GM21367 (cell line): ENCODE results near the gene LLGL2.
"Not testable (repeated sequence)": the region's sequence is repeated elsewhere in the genome, so short reads cannot be mapped to it uniquely, and the experiment has no call there.

Source experiments
- ATAC-seq: cut with Tn5 transposase; IDR thresholded peaks from one replicate; pipeline ENCODE4 v1.9.1; 2021; ENCODE audit not compliant: unreplicated experiment

The LLGL2 gene

DNA sequence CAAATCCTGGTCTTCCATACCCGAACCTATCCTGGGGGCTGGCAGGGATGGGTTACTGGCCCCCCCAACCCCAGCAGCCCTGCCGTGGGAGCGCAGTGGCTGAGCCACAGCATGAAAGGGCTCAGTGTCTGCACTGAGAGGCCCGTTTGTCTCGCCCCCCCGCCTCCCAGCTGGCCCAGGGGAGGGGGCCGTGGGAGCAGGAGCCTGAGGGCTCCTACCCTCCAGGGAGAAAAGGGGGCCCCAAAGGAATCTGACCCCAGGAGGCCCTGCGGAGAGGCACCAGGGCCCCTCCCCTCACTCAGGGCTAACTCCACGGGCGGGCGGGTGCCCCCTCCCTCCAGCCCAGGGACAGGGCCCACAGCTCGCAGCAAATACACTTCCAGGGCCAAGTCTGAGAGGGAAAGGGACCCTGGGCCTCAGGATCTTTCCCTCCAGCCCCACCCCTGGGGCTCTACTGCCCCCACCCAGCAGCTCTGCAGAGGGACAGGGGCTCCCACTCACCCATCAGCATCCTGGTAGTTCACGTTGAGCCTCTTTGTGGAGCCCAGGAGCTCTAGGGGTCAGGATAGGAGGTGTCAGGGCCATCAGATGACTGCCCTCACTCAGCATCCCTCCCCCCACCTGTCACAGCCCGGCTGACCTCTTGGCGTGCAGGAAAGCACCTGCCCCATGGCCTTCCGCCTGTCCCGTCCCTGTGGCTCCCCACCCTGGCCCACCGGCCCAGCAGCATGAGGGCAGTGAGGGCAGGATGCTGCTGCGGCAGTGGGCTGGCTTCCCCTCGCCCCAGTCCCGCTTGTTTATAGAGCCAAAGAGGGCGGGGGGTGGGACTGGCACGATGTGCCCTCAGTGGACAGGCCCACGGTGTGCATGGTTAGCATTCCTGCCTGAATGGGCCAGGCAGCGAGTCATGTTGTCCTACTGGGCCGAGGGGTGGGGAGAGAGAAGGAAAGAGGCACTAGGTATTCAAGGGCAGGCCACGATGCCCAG lies 17.5 kb upstream of the LLGL2 start:
- no peak for ATAC-seq

DNA sequence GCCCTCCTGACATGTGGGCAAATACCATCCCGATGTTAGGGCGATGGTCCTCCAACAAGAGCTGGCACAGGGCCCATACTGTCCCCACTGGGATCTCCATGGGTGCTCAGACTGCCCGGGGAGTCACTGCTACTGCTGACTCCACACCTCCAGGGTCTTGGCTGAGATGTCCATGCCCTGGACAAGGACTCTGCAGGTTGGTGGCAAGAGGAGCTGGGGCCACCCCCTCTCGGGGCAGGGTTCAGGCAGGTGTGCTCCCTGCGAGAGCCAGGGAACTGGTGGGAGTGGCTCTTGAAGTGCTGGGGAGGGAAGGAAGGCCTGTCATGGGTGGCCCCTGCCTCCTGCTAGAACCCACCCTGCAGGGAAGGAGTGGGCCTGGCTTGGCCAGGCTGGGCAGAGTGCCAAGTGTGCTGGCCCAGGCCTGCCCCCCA lies 16.6 kb upstream of the LLGL2 start:
- ATAC-seq = no peak

DNA sequence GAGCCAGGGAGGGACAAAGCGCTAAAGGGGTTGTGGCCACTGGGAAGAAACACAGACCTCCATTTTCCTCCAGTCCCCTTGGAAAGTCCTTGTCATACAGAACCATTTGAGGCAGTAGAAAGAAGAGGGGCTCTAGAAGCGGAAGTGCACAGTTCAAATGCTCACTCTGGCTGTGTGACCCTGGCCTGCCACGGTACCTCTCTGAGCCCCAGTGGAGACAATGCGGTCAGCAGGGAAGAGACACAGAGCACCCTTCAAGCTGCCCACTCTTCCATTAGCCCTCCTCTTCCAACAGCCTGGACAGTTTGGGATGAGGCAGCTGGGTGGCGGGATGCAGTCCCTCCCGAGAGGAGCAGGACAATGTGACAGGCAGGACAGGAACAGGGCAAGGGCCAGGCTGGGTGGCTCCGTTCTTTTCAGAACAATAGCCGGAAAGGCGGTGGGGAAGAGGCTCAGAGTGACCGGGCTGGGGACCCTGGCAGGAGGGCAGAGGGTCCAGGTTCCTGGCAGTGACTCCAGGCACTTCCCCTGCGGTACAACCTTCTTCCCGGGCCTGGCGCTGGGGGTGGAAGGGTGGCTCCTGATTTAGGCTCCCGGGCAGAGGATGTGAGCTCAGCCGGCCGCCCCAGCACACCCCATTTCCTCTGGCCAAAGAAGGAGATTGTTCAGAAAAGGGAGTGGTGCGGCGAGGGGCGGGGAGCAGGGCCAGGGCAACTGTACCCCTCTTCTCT lies 15.8 kb upstream of the LLGL2 start:
- ATAC-seq = no peak

DNA sequence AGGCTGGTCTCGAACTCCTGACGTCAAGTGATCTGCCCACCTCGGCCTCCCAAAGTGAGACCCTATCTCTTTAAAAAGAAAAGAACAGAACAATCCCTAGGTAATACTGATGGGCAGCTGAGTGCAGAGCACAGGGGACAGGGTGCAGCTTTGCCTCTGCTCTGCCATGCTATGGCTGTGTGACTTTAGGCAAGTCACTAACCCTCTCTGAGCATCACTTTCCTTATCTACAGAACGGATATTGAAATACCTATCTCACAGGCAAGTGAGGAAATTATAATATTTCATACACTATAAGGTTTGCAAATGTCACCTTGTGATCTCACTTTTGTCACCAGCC lies 14.3 kb upstream of the LLGL2 start:
- ATAC-seq = no peak

DNA sequence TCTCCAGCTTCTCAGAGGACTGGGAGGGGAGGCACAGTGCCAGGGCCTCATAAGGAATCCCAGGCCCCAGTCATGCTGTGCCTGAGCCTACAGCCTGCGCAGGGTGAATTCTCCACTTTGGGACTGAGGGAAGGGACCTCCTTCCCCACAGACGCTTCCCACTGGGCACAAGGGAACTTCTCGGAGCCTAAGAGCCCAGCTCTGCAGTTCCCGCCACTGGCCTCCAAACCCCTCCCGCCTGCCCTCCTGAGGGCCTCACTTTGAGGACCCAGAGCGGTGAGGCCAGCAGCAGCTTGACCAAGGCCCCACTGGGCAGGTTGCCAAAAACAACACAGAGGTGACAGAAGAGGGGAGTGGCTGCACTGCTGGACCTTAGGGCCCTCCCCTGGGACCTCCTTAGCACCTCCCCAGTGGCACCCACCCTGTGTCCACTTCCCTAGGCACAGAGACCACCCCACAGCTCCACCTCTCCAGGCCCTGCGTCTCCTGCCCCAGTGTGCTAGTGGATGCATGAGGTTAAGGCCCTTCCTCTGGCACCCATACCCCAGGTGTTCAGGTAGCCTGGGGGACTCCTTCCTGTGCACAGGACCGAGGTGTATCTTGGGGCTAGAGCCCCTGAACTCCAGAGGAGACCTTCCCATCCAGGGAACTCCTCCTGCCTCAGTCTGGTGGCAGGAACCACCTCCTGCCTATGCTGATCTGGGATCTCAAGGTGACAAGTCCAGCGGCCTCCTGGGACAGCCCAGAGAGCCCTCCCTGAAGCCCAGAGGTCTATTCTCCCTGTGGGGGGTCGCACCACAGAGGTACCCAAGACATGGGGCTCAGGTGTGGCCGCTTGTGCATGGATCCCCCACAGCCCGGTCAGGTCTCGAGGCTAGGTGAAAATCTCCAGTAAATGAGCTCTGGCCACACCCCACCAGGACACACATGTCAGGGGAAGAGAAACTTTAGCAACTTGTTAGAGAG lies 13.6 kb upstream of the LLGL2 start:
- no peak for ATAC-seq

DNA sequence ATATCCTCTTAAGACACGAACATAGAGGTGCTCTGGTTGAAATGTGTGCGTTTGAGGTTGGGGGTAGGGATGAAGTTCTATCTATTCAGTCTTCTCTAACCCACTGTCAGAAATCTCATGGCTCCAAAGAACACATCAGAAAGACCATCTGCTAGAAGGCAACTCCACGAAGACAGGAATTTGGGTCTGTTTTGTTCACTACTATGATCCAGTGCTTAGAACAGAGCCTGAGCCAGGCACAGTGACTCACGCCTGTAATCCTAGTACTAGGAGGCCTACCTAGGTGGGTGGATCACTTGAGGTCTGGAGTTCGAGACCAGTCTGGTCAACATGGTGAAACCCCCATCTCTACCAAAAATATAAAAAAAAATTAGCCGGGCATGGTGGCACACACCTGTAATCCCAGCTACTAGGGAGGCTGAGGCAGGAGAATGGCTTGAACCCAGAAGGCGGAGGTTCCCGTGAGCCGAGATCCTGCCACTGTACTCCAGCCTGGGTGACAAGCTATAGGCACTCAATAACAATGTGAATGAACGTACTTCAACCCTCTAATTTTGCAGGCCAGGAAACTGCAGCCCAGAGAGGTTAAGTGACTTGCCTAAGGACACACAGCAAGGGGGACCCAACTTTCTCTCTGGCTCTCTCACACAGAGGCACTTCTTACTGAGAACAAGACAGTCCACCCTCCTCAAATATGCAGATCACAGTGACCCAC lies 12.4 kb upstream of the LLGL2 start:
- ATAC-seq = no peak

DNA sequence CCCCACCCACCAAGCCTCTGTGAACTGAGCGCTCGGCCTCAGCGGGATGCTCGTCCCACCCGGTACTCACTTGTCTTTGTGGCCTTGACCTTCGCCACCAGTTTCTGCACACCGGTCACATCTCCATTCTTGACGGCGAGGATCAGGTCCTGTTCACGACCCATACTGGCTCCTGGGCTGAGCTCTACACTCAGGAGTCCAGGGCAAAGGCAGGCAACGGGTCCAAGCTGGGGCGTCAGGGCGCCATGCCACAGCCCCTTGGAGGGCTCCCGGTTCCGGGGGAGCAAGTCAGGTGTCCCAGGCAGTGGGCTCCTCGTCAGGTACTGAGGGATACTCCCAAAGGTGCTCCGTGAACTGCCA lies 11.9 kb upstream of the LLGL2 start:
- no peak for ATAC-seq

DNA sequence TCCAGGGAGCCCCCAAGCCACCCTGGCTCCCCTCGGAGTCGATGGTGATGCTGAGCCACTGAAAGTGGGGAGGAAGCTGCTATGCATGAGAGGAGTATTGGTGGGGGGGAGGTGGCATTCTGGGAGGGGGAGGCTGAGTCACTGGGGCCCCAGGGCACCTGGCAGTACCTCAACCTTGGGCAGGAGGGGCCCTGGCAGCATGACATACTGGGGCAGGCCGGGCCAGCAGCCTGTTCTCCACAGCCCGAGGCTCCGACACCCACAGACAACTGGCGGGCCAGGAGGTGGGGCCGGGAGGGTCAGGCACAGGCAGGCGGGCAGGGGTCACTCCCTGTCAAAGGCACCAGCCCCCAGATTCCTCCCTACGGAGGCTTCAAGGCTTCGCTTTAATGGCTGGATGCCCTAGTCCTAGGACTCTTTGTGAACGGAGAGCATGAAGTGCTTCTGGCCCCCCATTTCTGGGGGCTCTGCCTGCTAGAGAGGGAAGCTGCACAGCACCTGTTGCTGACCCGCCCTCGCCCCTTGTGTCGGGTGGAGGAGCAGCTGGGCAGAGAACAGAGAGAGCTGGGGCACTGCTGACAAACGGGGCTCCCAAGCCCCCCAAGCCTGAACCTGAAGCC lies 11.1 kb upstream of the LLGL2 start:
- ATAC-seq = no peak

DNA sequence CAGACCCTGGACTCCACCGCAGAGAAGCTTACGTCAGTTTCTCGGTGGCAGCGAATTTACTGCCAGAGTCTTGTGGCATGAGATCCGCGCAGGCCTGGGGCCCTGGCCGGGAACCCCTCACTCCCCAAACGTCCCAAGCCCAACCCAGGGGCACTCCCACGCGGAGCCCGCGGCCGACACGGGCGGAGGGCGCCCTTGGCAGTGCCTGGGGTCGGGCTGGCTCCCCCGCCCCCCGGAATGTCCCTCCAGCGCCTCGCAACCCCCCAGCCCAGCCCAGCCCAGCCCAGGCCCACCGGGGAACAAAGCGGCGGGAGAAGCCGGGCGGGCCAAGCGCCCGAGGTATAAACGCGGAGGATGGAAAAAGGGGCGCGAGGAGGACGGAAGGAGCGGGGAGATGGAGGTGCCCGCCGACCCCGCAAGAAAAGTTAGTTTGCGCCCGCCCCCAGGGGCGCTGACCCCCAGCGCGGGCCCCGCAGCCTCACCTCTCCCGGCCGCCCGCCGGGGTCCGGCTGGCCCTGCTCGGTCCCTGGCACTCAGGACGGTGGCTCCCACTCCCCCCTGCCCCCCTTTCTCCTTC lies 10.5 kb upstream of the LLGL2 start:
- ATAC-seq = no peak

DNA sequence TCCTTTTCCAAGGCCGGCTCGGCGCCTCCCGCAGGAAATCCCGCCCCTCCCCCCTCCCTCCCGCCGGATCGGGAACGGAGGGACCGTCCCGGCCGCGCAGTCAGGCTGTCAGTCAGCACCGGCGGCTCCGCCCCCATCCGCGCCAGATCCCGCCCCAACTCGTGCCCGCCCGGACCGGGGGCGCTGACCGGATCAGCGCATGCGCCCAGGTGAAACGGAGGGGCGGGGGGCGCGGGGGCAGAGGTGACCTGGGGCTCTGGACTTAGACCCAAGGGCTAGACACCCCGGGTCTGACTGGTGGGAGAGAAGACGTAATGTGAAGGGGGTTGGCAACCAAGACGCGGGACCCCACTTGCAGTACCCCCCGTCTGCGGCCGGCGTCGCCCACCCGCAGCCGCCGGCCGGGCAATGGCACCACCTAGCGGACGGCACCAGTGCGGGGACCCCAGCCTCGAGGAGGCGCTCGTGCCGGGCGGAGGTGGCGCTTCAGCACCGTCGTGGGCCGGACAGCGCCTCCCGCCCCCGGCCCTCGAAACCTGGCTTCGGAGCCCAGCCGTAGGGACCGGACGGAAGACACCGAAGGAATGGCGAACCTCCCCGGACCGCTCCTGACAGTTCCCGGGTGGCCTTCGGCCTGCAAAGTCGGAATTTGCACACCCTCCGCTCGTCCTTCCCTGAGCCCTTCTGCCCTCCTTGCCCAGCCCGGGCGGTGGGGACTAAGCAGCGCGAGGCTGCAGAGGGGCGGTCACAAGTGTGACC lies 9.8 kb upstream of the LLGL2 start, which contains the start of gene CASKIN2:
Gene CASKIN2, minus strand, starts transcription at position 42 of the 759 bp plus-strand sequence. CDS start 1,733 bp downstream, outside the sequence.
- ATAC-seq = peak; percentile 40

DNA sequence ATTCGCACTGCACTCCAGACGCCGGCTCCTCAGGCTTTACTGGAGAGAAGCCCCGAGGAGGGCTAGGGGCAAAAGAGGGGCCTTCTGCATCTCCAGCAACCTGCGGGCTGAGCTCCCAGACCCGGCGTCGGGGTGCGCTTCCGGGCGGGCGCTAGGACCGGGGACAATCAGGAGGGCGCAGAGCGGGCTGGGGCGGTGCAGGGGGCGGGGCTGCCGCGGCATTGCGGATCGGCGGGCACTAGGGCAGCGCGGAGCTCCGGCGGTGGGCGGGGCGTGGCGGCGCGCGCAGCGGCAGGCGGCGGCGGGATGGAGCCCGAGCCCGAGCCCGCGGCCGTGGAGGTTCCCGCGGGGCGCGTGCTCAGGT lies 9.3 kb upstream of the LLGL2 start, which contains the start of gene TSEN54:
Gene TSEN54, plus strand, starts transcription at position 274 of the 364 bp plus-strand sequence. Its CDS starts 33 bp downstream, at position 307.
- peak; percentile 57 for ATAC-seq

DNA sequence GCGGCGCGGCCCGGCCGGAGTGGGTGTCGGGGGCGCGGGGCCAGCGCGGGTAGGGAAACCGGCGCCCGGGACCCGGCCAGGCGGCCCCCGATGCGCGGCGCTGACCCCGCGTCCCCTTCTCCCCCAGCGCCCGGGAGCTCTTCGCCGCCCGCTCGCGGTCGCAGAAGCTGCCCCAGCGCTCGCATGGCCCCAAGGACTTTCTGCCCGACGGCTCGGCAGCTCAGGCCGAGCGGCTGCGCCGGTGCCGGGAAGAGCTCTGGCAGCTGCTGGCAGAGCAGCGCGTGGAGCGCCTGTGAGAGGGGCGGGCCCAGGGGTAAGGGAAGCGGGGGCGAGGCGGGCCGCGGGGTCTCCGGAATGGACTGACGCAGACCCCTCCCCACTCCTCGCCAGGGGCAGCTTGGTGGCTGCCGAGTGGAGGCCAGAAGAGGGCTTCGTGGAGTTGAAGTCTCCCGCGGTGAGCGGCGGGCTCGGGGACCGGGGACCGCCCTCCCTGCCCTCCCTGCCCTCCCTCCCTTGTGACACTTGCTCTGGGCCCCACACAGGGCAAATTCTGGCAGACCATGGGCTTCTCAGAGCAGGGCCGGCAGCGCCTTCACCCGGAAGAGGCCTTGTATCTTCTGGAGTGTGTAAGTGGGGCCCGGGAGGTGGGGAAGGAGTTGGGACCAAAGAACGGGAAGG lies 8.7 kb upstream of the LLGL2 start:
- ATAC-seq = peak; percentile 8

DNA sequence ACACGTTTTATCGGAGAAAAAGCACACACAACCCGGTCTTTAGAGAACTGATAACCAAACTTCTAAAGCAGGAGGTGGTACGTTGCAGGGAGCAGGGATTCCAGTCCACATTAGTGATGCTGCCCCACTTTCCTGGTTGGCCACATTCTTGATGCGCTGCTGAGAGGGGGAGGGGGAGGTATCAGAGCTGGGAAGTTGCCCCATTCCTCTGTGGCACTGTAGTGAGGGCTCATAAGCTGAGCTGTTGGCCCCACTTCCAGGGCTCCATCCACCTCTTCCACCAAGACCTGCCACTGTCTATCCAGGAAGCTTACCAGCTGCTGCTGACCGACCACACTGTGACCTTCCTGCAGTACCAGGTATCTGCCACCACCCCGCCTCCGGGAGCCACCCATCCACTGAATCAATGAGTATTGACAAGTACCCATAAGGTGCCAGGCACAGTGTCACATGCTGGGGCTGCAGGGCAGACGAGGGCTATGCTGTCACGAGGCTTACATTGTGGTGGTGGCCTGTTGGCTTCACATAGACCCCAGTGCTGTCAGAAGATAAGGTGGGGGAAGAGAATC lies 8.1 kb upstream of the LLGL2 start:
- ATAC-seq = no peak

DNA sequence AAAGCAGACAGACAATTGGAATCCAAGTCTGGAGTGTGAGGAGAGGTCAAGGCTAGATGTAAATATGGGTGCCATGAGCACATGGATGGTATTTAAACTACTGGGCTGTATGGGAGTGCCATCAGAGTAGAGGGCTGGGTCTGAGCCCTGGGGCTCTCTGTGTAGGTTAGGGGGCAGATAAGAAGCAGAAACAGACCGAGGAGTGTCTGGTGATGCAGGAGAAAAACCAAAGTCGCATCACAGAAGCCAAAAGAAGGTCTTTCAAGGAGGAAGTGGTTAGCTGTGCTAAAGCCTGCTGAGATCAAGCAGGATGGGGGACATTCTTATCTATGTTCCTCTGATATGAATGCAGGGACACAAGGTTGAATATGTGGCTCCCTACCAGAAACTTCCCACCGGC lies 7.3 kb upstream of the LLGL2 start:
- ATAC-seq = no peak

DNA sequence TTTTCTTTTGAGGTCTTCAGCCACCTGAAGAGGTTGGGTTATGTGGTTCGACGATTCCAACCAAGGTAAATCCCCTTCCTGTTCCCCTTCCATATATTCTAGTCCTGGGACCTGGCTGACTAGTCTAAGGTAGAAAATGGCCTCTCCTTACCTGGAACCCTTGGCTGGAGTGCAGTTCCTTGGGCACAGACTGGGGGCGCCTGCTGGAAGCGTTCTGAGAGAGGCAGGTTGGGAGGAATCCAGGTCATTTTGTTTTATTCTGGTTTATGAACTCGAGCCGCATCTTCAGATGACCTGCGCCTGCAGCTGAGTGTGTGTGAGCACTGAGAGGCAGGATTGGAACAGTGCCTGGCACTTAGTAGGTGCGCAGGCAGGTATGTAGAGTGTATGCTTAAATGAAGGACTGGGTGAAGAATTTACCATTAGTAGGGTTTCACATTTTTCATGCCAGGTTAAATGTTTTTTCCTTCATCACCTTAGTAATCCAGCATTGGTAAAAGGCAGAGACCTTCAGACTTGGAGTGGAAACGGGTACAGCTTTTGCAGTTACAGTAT lies 6.4 kb upstream of the LLGL2 start:
- no peak for ATAC-seq

DNA sequence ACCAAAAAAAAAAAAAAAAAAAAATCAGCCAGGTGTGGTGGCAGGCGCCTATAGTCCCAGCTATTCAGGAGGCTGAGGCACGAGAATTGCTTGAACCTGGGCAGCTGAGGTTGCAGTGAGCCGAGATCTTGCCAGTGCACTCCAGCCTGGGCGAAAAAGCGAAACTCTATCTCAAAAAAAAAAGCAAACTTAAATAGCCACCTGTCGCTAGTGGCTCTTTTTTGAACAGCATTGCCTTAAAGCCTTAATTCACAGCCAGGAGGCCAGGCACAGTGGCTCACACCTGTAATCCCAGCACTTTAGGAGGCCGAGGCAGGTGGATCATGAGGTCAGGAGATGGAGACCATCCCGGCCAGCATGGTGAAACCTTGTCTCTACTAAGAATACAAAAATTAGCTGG lies 5.1 kb upstream of the LLGL2 start:
- ATAC-seq = not testable (repeated sequence)

DNA sequence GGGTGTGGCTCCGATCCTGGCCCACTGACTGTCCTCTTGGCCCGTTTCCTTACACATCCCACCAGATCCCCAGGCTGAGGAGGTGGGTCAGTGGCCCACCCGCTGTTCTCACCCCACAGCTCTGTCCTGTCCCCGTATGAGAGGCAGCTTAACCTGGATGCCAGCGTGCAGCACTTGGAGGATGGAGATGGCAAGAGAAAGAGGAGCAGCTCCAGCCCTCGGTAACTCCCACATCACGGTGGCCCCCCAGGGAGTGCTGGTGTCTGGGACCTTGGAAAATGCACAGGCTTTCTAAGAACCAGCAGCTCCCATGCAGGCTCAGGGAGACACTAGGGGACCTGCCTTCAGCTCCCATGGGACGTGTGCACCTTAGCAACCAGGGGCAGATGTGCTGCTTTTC lies 4.2 kb upstream of the LLGL2 start:
- no peak for ATAC-seq
